Activated CD4-positive, alpha-beta T cell treated with anti-CD3 and anti-CD28 coated beads, Interleukin-2, Interleukin-4, amounts not matched to agents 100 ng/mL and 50 ng/mL, durations not matched to agents 16 hours and 8 hours (primary cell): ENCODE measurements around the gene ANO5.

Experiments used
- DNase-seq: peaks from one replicate; pipeline ENCODE4 v3.0.0-alpha.2; 2020; ENCODE audit warnings: low spot score

Gene ANO5

DNA sequence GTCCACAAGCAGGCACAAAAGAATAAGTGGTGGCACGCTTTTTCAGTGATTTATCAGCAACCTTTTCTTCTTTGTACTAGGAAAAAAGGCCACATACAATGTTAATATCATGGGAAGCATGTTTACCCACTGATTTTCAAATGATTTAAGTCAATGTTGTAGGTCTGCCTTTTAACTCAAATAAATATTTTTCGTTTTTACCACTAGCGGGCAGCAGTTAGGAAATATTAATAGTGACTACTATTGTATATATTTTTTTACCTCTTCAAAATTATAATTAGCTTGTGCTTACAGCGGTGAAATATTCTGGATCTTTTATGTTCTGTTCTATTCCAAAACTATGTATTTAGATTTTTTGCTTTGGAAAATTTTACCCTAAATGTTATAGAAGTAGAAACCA is 138.9 kb downstream of the ANO5 start:
- DNase-seq = no peak
